ENCODE results near the gene MPEG1. TPM values are rescaled to one million over a fixed set of nuclear protein-coding genes. Genes with fewer than 3 reads are reported as not detected.

The MPEG1 gene
- total and polyA plus RNA-seq, 2 donors (not counting 1 experiment from before 2014, with no cell fraction given) = not detected

GRCh38 chr11:59218319-59218718 lies 5.6 kb upstream of the MPEG1 start:
- no peak overlapping the region for H3K9ac ChIP-seq (ENCODE audit: insufficient read depth, low read length)

GRCh38 chr11:59216641-59217564 lies 4.2 kb upstream of the MPEG1 start:
- H2AFZ ChIP-seq (ENCODE audit: low read length) = peak overlapping the region; percentile 63
- DNase-seq (ENCODE audit: low read depth in 2 of 2) = peak; percentile 11 to 73
- H3K36me3 ChIP-seq (ENCODE audit: control insufficient read depth, insufficient read depth, low read length) = no peaks in the 10 kb centered on the region
- peaks cover 14% of the 10 kb centered on the region for H3K4me1 ChIP-seq (ENCODE audit: control insufficient read depth, extremely low read depth, insufficient read depth, low read length)
- H4K20me1 ChIP-seq (ENCODE audit: control insufficient read depth, extremely low read depth, insufficient read depth, low read length) = no peaks in the 10 kb centered on the region
- TF ChIP-seq EZH2 (IDR thresholded peaks at IDR 0.05; ENCODE audit: low read length, missing control alignments) (no peak), CTCF (conservative IDR thresholded peaks at IDR 0.05 in 1 of 2, IDR thresholded peaks at IDR 0.05 in 1 of 2; ENCODE audit: low read depth in 1 of 2, low read length in 2 of 2) (no peak)
- H3K4me2 ChIP-seq (ENCODE audit: extremely low read depth, insufficient read depth, low read length) = peak overlapping the region; percentile 28
- peak overlapping the region; percentile 41 for H3K27ac ChIP-seq (ENCODE audit: insufficient read depth, low read length)
- H3K4me3 ChIP-seq (replicated peaks in 1 of 4; ENCODE audit: control extremely low read depth in 1 of 4, insufficient read depth in 1 of 4, low read depth in 3 of 4, low read length in 4 of 4) = peak overlapping the region in 1 of 4 experiments; percentile 16
- H3K79me2 ChIP-seq (ENCODE audit: control insufficient read depth, insufficient read depth, low read length) = no peaks in the 10 kb centered on the region
- H3K9me3 ChIP-seq (ENCODE audit: control insufficient read depth, insufficient read depth, low read depth, low read length) = no peaks in the 10 kb centered on the region
- H3K9ac ChIP-seq (ENCODE audit: insufficient read depth, low read length) = no peak overlapping the region
- no peaks in the 10 kb centered on the region for H3K27me3 ChIP-seq (ENCODE audit: control insufficient read depth, insufficient read depth, low read length)

More at GRCh38 chr11:59218319-59218718, 5.6 kb upstream of the MPEG1 start:
- Histone ChIP-seq H2AFZ (ENCODE audit: low read length) (no peak overlapping the region), H3K9me3 (ENCODE audit: control insufficient read depth, insufficient read depth, low read depth, low read length) (no peaks in the 10 kb centered on the region), H3K79me2 (ENCODE audit: control insufficient read depth, insufficient read depth, low read length) (no peaks in the 10 kb centered on the region), H3K4me2 (ENCODE audit: extremely low read depth, insufficient read depth, low read length) (no peak overlapping the region), H3K36me3 (ENCODE audit: control insufficient read depth, insufficient read depth, low read length) (no peaks in the 10 kb centered on the region), H3K4me1 (ENCODE audit: control insufficient read depth, extremely low read depth, insufficient read depth, low read length) (peaks cover 16% of the 10 kb centered on the region), H4K20me1 (ENCODE audit: control insufficient read depth, extremely low read depth, insufficient read depth, low read length) (no peaks in the 10 kb centered on the region), H3K27ac (ENCODE audit: insufficient read depth, low read length) (no peak overlapping the region), H3K4me3 (replicated peaks in 1 of 4; ENCODE audit: control extremely low read depth in 1 of 4, insufficient read depth in 1 of 4, low read depth in 3 of 4, low read length in 4 of 4) (no peak overlapping the region), H3K27me3 (ENCODE audit: control insufficient read depth, insufficient read depth, low read length) (no peaks in the 10 kb centered on the region)
- no peak for DNase-seq (ENCODE audit: low read depth in 2 of 2)
- TF ChIP-seq CTCF (conservative IDR thresholded peaks at IDR 0.05 in 1 of 2, IDR thresholded peaks at IDR 0.05 in 1 of 2; ENCODE audit: low read depth in 1 of 2, low read length in 2 of 2) = no peak
- TF ChIP-seq EZH2 (IDR thresholded peaks at IDR 0.05; ENCODE audit: low read length, missing control alignments) = no peak

- Histone ChIP-seq H3K27ac (ENCODE audit: insufficient read depth, low read length) (no peak overlapping the region), H3K27me3 (ENCODE audit: control insufficient read depth, insufficient read depth, low read length) (peaks cover 2% of the 10 kb centered on the region), H3K36me3 (ENCODE audit: control insufficient read depth, insufficient read depth, low read length) (no peaks in the 10 kb centered on the region), H3K9ac (ENCODE audit: insufficient read depth, low read length) (no peak overlapping the region), H4K20me1 (ENCODE audit: control insufficient read depth, extremely low read depth, insufficient read depth, low read length) (no peaks in the 10 kb centered on the region), H3K79me2 (ENCODE audit: control insufficient read depth, insufficient read depth, low read length) (no peaks in the 10 kb centered on the region), H3K9me3 (ENCODE audit: control insufficient read depth, insufficient read depth, low read depth, low read length) (no peaks in the 10 kb centered on the region), H2AFZ (ENCODE audit: low read length) (no peak overlapping the region), H3K4me2 (ENCODE audit: extremely low read depth, insufficient read depth, low read length) (no peak overlapping the region), H3K4me3 (replicated peaks in 1 of 4; ENCODE audit: control extremely low read depth in 1 of 4, insufficient read depth in 1 of 4, low read depth in 3 of 4, low read length in 4 of 4) (no peak overlapping the region), H3K4me1 (ENCODE audit: control insufficient read depth, extremely low read depth, insufficient read depth, low read length) (peaks cover 4% of the 10 kb centered on the region)
- TF ChIP-seq EZH2 (IDR thresholded peaks at IDR 0.05; ENCODE audit: low read length, missing control alignments) = no peak
- TF ChIP-seq CTCF (conservative IDR thresholded peaks at IDR 0.05 in 1 of 2, IDR thresholded peaks at IDR 0.05 in 1 of 2; ENCODE audit: low read depth in 1 of 2, low read length in 2 of 2) = no peak
- DNase-seq (ENCODE audit: low read depth in 2 of 2) = no peak
These were observed 1.6 kb upstream of the MPEG1 start for GRCh38 chr11:59214141-59214893.

Measured in fibroblast of lung (primary cell).